Sigmoid colon (tissue), 7 donors: ENCODE results near the gene WSB1. TPM values are rescaled to one million over a fixed set of nuclear protein-coding genes. Genes with fewer than 3 reads are reported as not detected.

Experiments used
- DNase-seq: peaks from one replicate; pipeline ENCODE4 v3.0.0-alpha.2; 2019
- H3K27ac ChIP-seq, 4 donors: fragments of 200-600 bp; sonication (generic); one replicate each; pipeline ENCODE4 v1.5.1; 2016 to 2019; ENCODE audit warnings: mild to moderate bottlenecking in 1 of 4
- H3K27me3 ChIP-seq, 3 donors: fragments of 200-600 bp; sonication (generic); one replicate each; pipeline ENCODE4 v1.5.1; 2019; ENCODE audit warnings: mild to moderate bottlenecking in 1 of 3
- H3K36me3 ChIP-seq, 4 donors: fragments of 200-600 bp; sonication (generic); one replicate each; pipeline ENCODE4 v1.5.1; 2016 to 2019
- H3K4me1 ChIP-seq, 4 donors: fragments of 200-600 bp; sonication (generic); one replicate each; pipeline ENCODE4 v1.5.1; 2017 to 2019
- H3K4me3 ChIP-seq, 4 donors: fragments of 200-600 bp; sonication (generic); one replicate each; pipeline ENCODE4 v1.5.1; 2017 to 2019; ENCODE audit warnings: mild to moderate bottlenecking in 2 of 4, moderate library complexity in 1 of 4
- H3K9me3 ChIP-seq, 4 donors: fragments of 200-600 bp in 3 of 4; sonication (generic) in 3 of 4; one replicate each; pipeline versions ENCODE4 v1.5.1 to v1.6.1; 2013 to 2019
- CTCF ChIP-seq, 4 experiments: fragments of 450-650 bp in 3 of 4; fragments of 200-600 bp in 1 of 4; IDR thresholded peaks; one replicate each; pipeline ENCODE4 v1.5.1; 2016 to 2019; ENCODE audit warnings: antibody characterized with exemption in 4 of 4, mild to moderate bottlenecking in 3 of 4, moderate library complexity in 2 of 4
- EP300 ChIP-seq, 4 donors: sonication (generic); formaldehyde crosslinking; IDR thresholded peaks; one replicate each; pipeline ENCODE4 v1.6.1; 2017; ENCODE audit warnings: antibody characterized with exemption in 4 of 4
- POLR2A ChIP-seq, 2 donors: fragments of 450-650 bp; IDR thresholded peaks; one replicate each; pipeline ENCODE4 v1.6.1; 2016; ENCODE audit warnings: antibody characterized with exemption in 2 of 2, mild to moderate bottlenecking in 2 of 2, moderate library complexity in 2 of 2
- POLR2AphosphoS5 ChIP-seq, 4 donors: sonication (generic); formaldehyde crosslinking; IDR thresholded peaks; one replicate each; pipeline ENCODE4 v1.6.1; 2017; ENCODE audit warnings: antibody characterized with exemption in 4 of 4
- WGBS, 2 donors: extraction: QIAGEN DNeasy Blood & Tissue Kit; methylation state at CpG; one replicate each; pipeline ENCODE4 v1.1.7; 2013; 5-methylcytosine and 5-hydroxymethylcytosine counted together
- intact Hi-C: fragments of 100-400 bp; cut with DNase I; formaldehyde crosslinking; loops from one replicate; pipeline ENCODE4 v1.15.1; 2023
- polyA plus RNA-seq, 3 donors: library from polyadenylated mRNA; stranded (reverse); fragments of 200-250 nt; gene quantifications; one replicate each; pipeline ENCODE4 v1.2.3, GENCODE V29; 2013
- small RNA-seq, 3 donors: library from RNA; depleted of rRNA; stranded (forward); fragments of <200 nt; gene quantifications; one replicate each; pipeline ENCODE3, GENCODE V24; 2016
- total RNA-seq, 4 donors: library from RNA; depleted of rRNA; stranded (reverse); fragments of >200 nt; gene quantifications; one replicate each; pipeline ENCODE4 v1.1.0, GENCODE V29; 2016
- donor health status: healthy with polysubstance abuse.
- donor health status: Bipolar disorder and iron deficiency.
- donor health status: healthy.

The WSB1 gene
- total and polyA plus RNA-seq, 7 donors = 23.4 to 240 (median 111) TPM

DNA sequence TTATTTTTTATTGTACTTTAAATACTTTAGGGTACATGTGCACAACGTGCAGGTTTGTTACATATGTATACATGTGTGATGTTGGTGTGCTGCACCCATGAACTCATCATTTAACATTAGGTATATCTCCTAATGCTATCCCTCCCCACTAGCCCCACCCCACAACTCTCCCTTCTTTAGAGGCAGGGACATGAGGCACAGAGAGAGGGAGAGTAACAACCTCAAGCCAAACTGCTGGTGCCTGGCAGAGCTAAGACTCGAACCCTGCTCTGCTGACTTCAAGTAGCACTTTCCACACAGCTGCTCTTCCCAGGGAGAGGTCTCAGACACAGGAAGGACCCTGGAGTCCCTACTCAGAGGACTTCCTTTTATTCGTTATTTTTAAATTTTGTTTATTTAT is 69.4 kb downstream of the WSB1 start:
- DNase-seq = peak; percentile 20
- peaks cover 0 to 32% (median 27%) of the 10 kb centered on the region in 4 donors for H3K4me1 ChIP-seq
- no peaks in the 10 kb centered on the region for H3K27me3 ChIP-seq
- peak overlapping the region in 3 of 4 donors; percentile 61 to 81 (median 70) for H3K27ac ChIP-seq
- TF ChIP-seq CTCF (IDR thresholded peaks at IDR 0.05) (no peak), EP300 (IDR thresholded peaks at IDR 0.05) (no peak), POLR2A (IDR thresholded peaks at IDR 0.05) (no peak), POLR2AphosphoS5 (IDR thresholded peaks at IDR 0.05) (no peak)
- no peak overlapping the region for H3K4me3 ChIP-seq
- WGBS, 2 donors = 56 to 68% methylated on average over 3 of the region's 3 CpGs
- intact Hi-C loops = no loop called here
- H3K36me3 ChIP-seq = no peaks in the 10 kb centered on the region
- H3K9me3 ChIP-seq = no peaks in the 10 kb centered on the region

Small RNA genes within 50 kb of the gene (small RNA-seq; reads per million reads assigned to genes)
- 0 reads per million in 3 donors for gene MIR4522

Other genes with a start within 250 kb of the WSB1 start
- 10 to 100 TPM; 13.8 to 25.8 (median 18.9) TPM for gene KSR1, start 162.3 kb downstream of the WSB1 start, total RNA-seq
- 10 to 100 TPM in 1 of 3 donors, 1 to 10 TPM in 2; 4.2 to 21.2 (median 8.8) TPM for gene KSR1, start 162.3 kb downstream of the WSB1 start, polyA plus RNA-seq